Fibroblast of peridontal ligament (primary cell): ENCODE results near the gene SNAP29.
A peak's percentile ranks its signal among the peaks of the same experiment; 100 is the strongest.
"Not testable (repeated sequence)": the region's sequence is repeated elsewhere in the genome, so short reads cannot be mapped to it uniquely, and the experiment has no call there.

Experiments
- DNase-seq: peaks from one replicate; pipeline ENCODE4 v3.0.0-alpha.2; 2010; ENCODE audit errors: extremely low read depth

The SNAP29 gene

GRCh38 chr22:20858615-20859416 is at the start of gene SNAP29, which contains the start of gene PI4KA:
SNAP29 (plus strand) TSS chr22:20859007; CDS start chr22:20859111, 104 bp downstream.
PI4KA (minus strand) TSS chr22:20858811; CDS start chr22:20858725, 86 bp downstream.
- peak; percentile 95 for DNase-seq

- DNase-seq, result no peak
Measured at GRCh38 chr22:20809538-20810185, 49.1 kb upstream of the SNAP29 start.

DNA sequence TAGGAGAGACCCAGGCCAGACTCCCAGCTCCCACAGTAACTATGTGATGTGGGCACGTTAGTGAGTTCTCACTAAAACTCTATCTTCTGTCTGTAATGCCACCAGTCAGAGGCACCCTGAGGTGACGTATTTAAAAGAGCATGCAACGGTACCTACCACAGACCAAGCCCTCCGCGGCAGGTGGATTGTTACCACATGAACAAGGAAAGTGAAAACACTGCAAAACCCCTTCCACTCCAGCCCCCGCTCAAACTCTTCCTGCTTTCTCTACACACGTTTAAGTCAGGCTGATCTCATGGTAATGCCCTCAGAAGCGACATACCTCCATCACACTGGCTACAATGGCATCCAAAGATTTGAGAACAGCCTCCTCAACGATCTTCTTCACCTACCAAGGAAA is 48.2 kb upstream of the SNAP29 start:
- DNase-seq, result no peak

DNA sequence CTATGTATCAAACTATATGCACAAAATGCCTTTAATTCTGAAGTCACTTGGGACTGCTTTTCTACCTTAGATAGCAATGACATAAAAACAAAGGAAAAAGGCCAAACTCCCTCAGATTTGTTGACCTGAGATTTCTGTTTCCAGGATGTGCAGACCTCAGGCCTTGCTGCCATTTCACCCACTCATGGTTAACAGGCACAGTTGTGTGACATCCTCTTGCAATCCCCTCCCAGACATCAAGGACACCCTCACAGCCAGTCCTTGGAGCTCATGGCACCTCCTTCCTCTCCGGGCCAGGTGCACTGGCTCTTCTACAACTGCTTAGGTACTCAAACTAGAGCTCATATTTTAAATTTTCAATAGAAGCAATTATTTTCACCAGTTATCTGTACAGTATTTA is 47.6 kb upstream of the SNAP29 start:
- DNase-seq, result no peak

- no peak for DNase-seq
Measured at GRCh38 chr22:20811971-20812660, 46.7 kb upstream of the SNAP29 start.

GRCh38 chr22:20813056-20813455 is 45.8 kb upstream of the SNAP29 start:
- no peak for DNase-seq

GRCh38 chr22:20814221-20814808 is 44.5 kb upstream of the SNAP29 start:
- no peak for DNase-seq

DNA sequence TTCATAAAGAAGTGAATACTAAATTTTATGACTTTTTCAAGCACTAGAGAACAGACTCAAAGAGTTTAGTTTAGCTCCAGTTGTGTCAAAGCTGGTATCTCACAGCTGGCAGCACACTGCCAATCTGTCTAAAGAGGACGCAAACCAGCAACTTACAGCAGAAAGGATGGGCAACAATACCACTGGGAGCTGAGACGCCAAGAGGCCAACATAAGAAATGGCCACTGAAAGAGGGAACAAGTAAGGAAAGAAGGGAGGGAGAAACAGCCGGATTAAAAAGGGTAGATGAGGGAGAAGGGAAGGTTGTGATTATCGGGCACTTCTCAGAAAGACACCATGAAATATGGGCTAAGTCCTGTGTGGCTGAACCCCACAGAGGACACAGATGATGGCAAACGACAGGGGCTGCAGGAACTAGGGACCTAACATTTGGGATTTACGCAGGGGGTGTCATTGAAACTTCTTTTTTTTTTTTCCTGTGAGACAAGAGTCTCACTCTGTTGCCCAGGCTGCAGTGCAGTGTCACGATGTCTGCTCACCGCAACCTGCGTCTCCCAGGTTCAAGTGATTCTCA is 43.2 kb upstream of the SNAP29 start:
- DNase-seq, result no peak

DNA sequence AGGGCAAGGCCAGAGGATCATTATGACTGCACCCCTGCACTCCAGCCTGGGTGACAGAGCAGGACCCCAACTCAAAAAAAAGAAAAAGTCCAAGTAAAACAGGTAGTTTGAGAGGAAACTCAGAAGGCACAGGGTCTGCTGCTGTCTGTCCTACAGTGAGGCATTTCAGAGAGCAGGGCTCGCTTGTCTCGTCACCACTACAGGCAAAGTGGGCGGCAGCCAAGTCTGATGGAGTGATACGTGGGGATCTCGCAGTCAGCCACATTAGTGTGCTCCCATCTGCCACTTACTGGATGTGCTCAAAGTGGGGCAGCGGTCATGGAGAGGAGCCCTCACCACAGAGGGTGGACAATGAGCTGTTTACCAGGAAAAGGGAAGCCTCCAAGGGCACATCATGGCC is 42.2 kb upstream of the SNAP29 start:
- no peak for DNase-seq

DNA sequence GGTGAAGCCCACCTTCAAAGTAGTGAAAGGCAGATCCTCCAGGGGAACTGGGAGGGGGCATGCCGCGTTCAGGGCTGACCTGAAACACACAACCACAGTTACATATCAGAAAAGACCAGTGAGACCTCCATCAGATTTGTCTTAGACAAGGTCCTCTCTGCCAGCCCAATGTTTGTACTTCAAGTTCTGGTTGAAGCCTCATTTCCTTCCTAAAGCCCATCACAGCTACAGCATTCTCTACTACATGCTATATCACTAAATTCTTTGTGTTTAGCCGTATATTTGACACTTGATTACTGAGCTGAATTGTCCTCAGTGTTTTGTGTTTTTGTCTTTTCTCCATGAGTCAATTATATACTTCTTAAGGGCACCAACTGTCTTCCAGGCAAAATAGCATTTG is 40.3 kb upstream of the SNAP29 start:
- DNase-seq, result no peak

GRCh38 chr22:20819471-20819870 is 39.3 kb upstream of the SNAP29 start:
- no peak for DNase-seq

DNA sequence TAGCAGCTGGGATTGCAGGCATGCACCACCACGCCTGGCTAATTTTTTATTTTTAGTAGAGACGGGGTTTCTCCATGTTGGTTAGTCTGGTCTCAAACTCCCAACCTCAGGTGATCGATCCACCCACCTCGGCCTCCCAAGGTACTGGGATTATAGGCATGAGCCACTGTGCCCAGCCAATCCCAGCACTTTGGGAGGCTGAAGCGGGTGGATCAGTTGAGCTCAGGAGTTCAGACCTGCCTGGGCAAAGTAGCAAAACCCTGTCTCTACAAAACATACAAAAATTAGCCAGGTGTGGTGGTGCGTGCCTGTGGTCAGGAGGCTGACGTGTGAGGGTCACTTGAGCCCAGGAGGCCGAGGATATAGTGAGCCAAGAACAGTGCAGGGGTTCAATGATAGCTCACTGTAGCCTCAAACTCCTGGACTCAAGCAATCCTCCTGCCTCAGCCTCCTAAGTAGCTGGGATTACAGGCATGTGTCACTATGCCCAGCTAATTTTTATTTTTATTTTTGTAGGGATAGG is 37.0 kb upstream of the SNAP29 start:
- DNase-seq, result not testable (repeated sequence)

- DNase-seq, result no peak
Measured at GRCh38 chr22:20822240-20822639, 36.6 kb upstream of the SNAP29 start.

GRCh38 chr22:20823264-20823663 is 35.5 kb upstream of the SNAP29 start:
- no peak for DNase-seq

- DNase-seq, result not testable (repeated sequence)
Measured at GRCh38 chr22:20825216-20825615, 33.6 kb upstream of the SNAP29 start.

DNA sequence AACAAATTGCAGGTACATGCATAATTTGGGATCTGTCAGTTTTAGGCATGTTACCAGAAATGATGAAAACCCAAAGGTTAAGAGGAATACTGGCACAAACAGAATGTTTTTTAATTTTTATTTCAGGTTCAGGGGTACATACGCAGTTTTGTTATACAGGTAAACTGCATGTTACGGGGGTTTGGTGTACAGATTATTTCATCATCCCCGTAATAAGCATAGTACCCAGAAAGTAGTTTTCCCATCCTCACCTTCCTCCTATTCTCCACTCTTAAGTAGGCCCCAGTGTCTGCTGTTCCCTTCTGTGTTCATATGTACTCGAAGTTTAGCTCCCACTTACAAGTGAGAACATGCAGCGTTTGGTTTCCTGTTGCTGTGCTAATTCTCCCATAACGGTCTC is 33.2 kb upstream of the SNAP29 start:
- DNase-seq, result no peak

GRCh38 chr22:20826373-20827152 is 32.2 kb upstream of the SNAP29 start:
- DNase-seq, result not testable (repeated sequence)

DNA sequence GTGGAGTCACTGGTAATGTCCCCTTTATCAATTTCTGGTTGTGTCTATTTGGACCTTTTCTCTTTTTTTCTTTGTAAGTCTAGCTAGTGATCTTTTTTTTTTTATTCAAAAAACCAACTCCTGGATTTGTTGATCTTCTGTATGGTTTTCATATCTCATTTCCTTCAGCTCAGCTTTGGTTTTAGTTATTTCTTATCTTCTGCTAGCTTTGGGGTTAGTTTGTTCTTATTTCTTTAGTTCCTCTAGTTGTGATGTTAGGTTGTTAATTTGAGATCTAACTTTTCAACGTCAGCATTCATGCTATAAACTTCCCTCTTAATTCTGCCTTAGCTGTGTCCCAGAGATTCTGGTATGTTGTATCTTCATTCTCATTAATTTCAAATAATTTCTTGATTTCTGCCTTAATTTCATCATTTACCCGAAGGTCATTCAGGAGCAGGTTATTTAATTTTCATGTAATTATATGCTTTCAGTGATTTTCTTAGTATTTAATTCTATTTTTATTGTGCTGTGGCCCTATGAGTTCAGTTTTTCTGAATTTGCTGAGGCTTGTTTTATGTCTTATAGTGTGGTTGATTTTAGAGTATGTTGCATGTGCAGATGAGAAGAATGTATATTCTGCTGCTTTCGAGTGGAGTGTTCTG is 29.2 kb upstream of the SNAP29 start:
- no peak for DNase-seq

DNA sequence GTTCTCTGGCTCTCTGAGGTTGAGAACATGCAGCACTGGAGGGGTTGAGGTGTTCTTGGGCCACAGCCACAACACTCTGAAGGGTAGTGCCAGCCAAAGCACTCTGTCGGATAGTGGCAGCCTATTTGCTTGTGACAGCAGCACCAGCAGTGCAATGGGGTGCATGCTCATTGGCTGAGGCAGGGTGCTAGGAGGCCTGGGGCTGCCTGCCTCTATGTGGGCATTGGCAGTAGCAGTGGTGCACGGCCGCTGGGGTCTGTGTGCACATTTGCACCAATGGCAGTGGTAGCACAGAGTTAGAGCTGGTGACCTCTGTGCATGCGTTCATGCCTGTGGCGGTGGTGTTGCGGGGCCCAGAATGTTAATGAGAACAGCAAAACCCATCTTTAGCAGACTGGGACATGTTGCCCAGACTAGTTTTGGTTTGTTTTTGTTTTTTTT is 25.6 kb upstream of the SNAP29 start:
- no peak for DNase-seq

GRCh38 chr22:20834206-20834605 is 24.6 kb upstream of the SNAP29 start:
- no peak for DNase-seq
